ENCODE data around the gene METTL21C. TPM values are rescaled to one million over a fixed set of nuclear protein-coding genes. Genes with fewer than 3 reads are reported as not detected.
A peak's percentile ranks its signal among the peaks of the same experiment; 100 is the strongest.

The METTL21C gene
- total RNA-seq (2014; rRNA removed; shearing (Covaris generic); ENCODE audit: low replicate concordance) = not detected in 2 replicates

DNA sequence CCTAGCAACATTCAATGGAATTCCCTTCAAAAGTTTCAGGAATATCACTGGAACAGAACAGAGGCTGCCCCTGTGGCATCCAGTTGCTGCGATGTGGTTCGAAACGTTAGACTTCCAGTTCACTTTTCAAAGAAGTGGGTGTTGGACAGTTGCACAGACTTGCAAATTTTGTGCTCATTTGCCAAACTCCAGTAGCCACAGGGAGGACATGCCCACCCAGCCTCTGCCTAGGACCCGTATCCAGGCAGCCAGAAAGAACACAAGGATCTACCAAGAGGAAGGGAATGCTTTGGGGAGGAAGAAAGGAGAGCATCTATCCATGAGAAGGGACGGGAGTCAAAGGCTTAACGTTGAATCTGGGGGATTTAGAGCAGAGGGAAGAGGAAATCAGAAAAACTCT is at the start of gene METTL21C:
TSS of gene METTL21C (minus strand) at position 108 of the 400 bp plus-strand sequence. CDS start 546 bp downstream, outside the sequence.
- no peak for DNase-seq
- H3K9me3 ChIP-seq = peaks cover 2% of the 10 kb centered on the region; the same call in 1 of the 2 replicates
- no peaks in the 10 kb centered on the region for H3K36me3 ChIP-seq
- no peaks in the 10 kb centered on the region for H3K27me3 ChIP-seq
- no peak within 1 kb of the TSS for H3K4me3 ChIP-seq

DNA sequence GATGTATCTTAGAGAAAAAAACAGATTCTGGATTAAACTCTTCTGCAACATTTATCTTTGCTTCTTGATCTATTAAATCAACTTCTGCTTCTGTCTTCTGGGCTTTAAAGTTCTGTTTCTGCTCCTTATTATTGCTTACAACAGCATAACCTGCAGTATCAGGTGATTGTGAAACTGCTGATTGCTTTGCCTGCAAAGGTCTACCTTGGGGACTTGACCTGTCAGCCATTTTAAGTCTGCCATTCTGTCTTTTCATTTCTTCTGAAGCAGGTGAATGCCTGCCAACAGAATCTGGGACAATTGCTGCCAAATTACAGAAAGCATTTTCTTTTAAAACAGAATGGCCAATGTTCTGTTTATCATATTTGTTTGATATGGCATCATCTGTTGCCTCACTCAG is 47.7 kb upstream of the METTL21C start:
- H3K36me3 ChIP-seq = no peaks in the 10 kb centered on the region
- H3K9me3 ChIP-seq = peaks cover 9% of the 10 kb centered on the region
- DNase-seq = no peak
- H3K4me3 ChIP-seq = no peak overlapping the region
- peaks cover 15% of the 10 kb centered on the region for H3K27me3 ChIP-seq

DNA sequence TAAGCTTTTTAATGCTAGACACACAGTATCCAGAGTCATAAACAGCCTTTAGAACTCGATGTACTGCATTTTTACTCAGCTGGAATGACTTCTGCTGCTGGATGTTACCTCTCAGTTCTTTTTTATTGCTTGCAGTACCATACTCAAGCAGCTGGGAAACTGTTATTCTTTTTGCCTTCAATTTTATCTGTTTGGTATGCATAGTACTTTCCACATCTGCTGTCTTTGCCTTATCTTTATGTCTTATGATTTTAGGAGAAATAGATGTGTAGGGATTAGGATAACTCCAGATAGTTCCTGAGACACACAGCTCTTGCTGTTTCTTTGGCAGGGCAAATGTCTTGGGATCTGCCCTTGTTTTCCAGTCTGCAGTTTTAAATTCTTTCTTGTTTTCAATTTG is 47.3 kb upstream of the METTL21C start:
- DNase-seq = no peak
- H3K36me3 ChIP-seq = no peaks in the 10 kb centered on the region
- H3K27me3 ChIP-seq = peaks cover 19% of the 10 kb centered on the region
- H3K9me3 ChIP-seq = peaks cover 9% of the 10 kb centered on the region
- H3K4me3 ChIP-seq = no peak overlapping the region

DNA sequence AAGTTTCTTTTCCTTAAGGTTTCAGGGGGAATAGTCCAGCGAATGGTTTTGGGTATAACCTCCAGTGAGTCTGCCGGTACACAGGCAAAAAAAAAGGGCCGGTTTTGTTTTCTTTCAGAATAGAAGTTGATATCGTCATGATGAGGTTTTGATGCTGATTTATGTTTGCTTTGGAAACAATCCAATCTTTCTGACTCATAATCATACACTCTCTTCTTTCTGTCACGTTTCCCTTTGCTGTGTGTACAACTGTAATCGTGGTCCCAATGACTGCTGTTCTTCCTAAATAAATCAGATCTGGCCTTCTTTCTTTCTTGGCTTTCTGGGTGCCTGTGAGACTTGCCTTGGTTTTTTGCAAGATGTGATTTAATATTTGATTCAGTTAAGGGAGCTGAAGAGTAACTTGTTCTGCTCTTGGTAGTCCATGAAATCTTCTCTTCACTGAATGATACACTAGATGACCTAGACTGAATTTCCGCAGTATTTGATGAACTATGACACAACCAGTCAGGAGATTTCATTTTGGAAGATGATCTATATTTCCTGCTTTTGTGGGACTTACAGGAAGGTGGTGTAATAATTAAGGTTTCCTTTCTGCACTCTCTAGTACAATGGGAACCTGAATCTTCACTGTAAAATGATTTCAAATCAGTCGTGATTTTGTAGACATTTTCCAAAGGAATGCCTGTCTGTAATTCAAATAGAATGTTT is 34.9 kb upstream of the METTL21C start:
- DNase-seq = no peak
- H3K9me3 ChIP-seq = no peaks in the 10 kb centered on the region
- H3K27me3 ChIP-seq = no peaks in the 10 kb centered on the region; the same call in 1 of the 2 replicates
- H3K36me3 ChIP-seq = no peaks in the 10 kb centered on the region
- no peak overlapping the region for H3K4me3 ChIP-seq

DNA sequence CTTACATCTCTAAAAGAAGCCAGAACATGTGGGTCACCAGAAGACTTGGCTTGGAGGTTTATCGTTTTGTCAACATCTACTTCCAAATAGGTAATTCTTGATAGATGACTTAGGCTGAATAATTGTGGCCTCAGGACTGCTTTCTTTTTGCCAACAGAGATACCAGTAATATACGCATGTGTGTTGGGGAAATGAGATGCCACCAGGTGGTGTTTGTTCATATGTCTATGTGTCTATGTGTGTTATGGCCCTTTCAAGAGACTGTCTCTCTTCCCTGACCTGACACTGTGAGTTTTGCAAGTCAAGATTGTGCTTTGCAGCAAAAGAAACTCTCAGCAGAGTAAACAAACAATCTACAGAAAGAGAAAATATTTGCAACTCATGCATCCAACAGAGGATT is 31.6 kb upstream of the METTL21C start:
- no peaks in the 10 kb centered on the region for H3K9me3 ChIP-seq
- no peak for DNase-seq
- H3K36me3 ChIP-seq = no peaks in the 10 kb centered on the region
- H3K4me3 ChIP-seq = no peak overlapping the region
- H3K27me3 ChIP-seq = no peaks in the 10 kb centered on the region; the same call in 1 of the 2 replicates

DNA sequence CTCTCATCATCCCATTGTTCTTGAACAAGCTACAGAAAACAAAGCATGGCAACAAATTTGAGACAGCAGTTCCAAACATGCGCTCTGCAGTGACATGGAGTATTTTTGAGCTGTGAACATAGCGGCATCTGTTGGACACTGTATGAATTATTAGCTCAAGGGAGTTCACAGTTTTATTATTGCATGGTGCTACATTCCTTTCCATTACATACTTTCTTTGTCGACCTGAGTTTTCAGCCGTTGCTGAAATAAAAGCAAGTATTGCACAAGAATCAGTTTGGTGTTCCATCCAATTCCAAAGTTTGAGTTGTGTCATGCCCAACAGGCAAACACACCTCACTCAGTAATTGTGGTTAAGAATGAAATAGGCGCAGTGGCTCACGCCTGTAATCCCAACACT is 30.1 kb upstream of the METTL21C start:
- H3K27me3 ChIP-seq = no peaks in the 10 kb centered on the region; the same call in 1 of the 2 replicates
- no peaks in the 10 kb centered on the region for H3K36me3 ChIP-seq
- no peak overlapping the region for H3K4me3 ChIP-seq
- no peaks in the 10 kb centered on the region for H3K9me3 ChIP-seq
- DNase-seq = peak; percentile 3

DNA sequence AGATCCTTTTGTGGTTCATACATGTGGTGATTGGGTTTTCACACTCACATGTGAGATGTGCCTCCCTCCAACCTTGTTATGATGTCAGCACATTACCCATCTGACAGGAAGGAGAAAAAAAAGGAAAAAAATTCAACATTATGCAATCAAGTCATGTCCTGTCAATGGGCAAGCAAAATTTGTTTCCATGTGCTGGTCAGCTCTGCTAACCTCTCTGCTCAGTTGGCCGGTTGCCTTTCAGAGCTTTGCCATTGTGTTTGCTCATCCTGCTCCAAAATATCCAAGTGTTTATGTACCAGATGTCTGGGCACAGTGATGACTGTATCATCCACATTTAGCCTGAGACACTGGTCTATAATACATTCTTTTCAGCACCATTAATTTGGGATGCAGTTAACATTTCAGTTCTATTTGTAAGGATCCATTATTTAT is 27.0 kb upstream of the METTL21C start:
- no peaks in the 10 kb centered on the region for H3K36me3 ChIP-seq
- no peak overlapping the region for H3K4me3 ChIP-seq
- no peaks in the 10 kb centered on the region for H3K9me3 ChIP-seq
- no peaks in the 10 kb centered on the region for H3K27me3 ChIP-seq
- DNase-seq = peak; percentile 86

DNA sequence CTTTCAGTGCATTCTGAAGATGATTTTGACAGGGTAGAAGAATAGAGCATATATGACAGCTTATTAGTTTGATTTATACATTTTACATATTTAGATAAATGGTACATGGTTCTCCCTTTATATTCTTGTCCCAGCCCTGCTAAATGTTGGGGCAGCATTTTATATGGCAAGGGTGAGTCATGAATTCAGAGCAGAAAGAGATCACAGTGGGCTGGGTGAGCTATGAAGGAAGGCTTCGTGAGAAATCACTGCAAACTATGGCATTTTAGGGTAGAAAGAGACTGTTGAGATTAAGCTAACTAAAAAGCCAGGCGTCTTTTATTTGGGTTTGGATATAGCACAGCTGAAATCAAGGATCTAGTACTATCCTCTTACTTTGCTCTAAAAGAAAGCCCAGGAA is 23.9 kb upstream of the METTL21C start:
- DNase-seq = no peak
- Histone ChIP-seq H3K27me3 (no peaks in the 10 kb centered on the region), H3K36me3 (no peaks in the 10 kb centered on the region), H3K4me3 (no peak overlapping the region), H3K9me3 (no peaks in the 10 kb centered on the region)

DNA sequence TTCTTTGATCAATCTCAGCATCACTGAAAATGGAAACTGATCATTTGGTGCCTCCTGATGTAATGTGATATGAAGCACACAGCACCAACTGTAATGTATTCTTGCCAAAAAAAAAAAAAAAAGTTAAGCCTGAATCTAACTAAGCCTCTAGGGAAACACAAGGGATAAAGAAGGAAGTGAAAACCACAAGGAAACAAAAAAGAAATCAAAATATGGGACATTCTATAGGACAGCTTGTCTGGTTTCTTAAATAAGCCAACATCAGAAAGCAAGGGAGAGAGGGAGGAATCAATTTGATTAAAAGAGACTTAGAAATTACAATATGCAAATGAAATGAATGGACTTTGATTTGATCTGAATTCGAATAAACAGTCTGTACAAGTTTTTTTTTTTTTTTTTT is 20.6 kb upstream of the METTL21C start:
- H3K4me3 ChIP-seq = no peak overlapping the region
- no peaks in the 10 kb centered on the region for H3K9me3 ChIP-seq
- no peaks in the 10 kb centered on the region for H3K36me3 ChIP-seq
- DNase-seq = no peak
- H3K27me3 ChIP-seq = no peaks in the 10 kb centered on the region

DNA sequence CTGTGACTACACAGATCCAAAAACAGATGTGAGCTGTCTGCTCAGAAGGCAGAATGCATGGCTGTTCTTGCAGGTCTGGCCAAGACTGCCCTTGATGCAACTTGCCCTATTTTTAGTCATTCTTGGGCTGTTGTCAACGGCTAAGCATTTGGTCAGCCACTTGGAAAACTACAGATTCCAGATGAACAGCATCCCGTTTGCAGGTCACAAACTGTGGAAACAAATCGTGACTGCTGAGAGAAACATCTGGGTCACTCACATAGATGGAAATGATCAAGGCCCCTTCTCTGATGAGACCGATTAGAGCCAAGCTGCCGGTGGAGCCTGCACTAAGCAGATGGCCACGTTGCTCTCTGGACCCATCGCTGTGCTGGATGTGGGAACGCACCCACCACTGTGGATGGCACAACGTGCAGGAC is 15.4 kb upstream of the METTL21C start:
- Histone ChIP-seq H3K36me3 (no peaks in the 10 kb centered on the region), H3K4me3 (no peak overlapping the region), H3K27me3 (no peaks in the 10 kb centered on the region), H3K9me3 (no peaks in the 10 kb centered on the region)
- peak; percentile 26 for DNase-seq

DNA sequence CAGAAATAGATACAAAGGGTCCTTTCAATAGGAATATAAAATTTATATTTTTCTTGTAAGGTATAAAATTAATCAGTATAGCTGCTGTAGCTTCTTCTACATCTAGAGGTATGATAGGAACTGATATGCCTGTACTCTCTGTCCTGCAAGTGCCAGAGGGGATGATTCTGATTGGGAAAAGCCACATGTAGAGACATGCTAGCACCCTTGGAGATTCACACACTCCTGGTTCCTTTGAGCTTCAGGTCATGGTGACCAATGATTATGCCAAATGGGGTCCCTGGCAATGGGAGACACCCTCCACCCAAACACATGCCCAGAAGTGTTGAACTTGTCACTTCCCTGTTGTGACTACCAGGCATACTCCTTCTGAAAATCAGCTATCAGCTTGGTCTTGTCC is 14.7 kb upstream of the METTL21C start:
- Histone ChIP-seq H3K4me3 (no peak overlapping the region), H3K36me3 (no peaks in the 10 kb centered on the region), H3K27me3 (no peaks in the 10 kb centered on the region), H3K9me3 (no peaks in the 10 kb centered on the region)
- no peak for DNase-seq

DNA sequence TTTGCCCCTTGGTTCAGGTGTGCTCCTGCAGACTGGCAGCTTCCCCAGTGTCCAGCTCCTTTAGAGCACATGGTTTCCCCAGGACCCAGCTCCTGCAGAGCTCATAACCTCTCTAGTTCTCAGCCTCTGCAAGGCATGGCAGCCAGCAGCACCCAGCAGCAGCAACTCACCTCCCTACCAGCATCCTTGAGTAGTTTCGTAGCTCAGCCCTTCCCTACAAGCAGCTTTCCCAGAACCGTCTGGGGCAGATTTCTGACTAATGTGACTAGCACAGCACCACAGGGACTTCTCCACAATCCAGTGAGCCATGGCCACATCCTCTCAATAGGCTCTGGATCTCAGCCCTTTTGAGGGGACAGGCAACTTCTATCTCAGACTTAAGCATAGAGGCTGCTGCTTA is 14.1 kb upstream of the METTL21C start:
- H3K27me3 ChIP-seq = no peaks in the 10 kb centered on the region
- no peak overlapping the region for H3K4me3 ChIP-seq
- no peaks in the 10 kb centered on the region for H3K36me3 ChIP-seq
- DNase-seq = no peak
- no peaks in the 10 kb centered on the region for H3K9me3 ChIP-seq

DNA sequence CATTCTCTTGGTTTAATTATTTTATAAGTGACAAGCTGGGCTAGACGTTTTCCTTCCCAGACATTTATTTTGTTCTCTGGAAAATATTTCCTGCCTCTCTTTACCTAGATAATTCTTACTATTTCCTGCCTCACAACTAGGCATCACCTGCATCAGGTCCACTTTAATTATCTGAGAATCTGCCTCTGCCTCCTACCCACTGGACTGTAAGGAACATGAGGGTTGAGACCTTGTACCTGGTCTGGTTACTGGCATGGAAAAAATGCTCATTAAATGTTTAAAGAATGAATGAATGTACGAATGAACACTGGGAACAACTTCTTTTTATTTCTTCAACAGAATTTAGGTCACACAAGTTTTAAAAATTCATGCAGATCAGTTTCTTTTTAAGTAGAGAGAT is 13.4 kb upstream of the METTL21C start:
- no peak overlapping the region for H3K4me3 ChIP-seq
- DNase-seq = no peak

DNA sequence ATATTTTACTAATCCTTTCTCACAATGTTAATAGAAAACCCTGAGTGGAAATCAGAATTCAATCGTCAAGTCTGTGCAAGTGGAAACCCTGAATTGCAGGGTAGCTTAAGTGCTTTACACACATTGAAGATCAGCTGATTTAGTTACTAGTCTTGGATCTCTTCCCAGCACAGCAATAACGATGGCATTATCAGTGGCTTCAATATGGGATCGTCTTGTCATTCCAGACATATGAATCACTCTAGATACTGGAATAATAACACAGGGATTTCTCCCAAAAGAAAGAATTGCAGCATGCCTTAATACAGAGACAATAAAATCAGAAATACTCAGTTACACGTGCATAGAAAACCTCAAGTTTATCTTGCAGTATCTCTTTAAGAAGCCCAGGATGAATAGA is 12.6 kb upstream of the METTL21C start:
- peak; percentile 14 for DNase-seq
- H3K9me3 ChIP-seq = no peaks in the 10 kb centered on the region
- no peaks in the 10 kb centered on the region for H3K36me3 ChIP-seq
- H3K4me3 ChIP-seq = no peak overlapping the region
- no peaks in the 10 kb centered on the region for H3K27me3 ChIP-seq

More for the DNA sequence above, 13.4 kb upstream of the METTL21C start:
- H3K27me3 ChIP-seq = no peaks in the 10 kb centered on the region
- H3K9me3 ChIP-seq = no peaks in the 10 kb centered on the region
- H3K36me3 ChIP-seq = no peaks in the 10 kb centered on the region

DNA sequence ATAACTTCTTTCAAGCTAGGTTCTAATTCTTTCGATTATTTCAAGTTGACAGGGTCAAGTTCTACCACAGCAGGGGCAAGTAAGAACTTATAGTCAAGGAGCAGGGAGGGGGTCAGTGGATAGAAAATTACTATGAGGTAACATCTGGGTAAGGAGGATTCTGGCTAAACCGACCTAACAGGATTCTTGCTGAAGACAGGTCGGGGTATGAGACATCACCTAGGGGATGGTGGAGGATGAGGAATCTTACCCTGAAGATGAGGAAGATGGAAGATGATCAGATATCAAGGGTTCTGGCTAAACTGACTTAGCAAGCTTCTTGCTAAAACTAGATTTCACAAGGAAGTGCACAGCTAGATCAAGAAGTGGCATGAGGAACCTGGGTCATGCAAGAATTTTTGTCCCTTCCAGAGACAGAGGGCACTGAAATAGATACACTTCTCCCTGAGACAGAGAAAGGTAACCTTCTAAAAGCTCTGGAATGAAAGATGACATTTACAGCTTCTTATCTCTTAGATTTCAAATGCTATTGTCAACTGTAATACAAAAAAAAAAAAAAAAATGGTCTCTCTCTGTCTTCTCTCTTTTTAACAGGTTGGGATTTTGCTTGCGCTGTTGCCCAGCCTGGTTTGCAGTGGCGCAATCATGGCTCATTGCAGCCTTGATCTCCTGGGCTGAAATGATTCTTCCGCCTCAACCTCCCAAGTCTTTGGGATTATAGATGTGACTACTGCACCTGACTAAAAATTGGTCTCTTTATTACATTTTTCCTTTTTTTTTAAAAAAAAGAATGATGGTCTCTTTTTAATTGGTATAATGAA is 9.6 kb upstream of the METTL21C start:
- Histone ChIP-seq H3K36me3 (no peaks in the 10 kb centered on the region), H3K9me3 (no peaks in the 10 kb centered on the region), H3K27me3 (no peaks in the 10 kb centered on the region), H3K4me3 (no peak overlapping the region)
- DNase-seq = no peak

DNA sequence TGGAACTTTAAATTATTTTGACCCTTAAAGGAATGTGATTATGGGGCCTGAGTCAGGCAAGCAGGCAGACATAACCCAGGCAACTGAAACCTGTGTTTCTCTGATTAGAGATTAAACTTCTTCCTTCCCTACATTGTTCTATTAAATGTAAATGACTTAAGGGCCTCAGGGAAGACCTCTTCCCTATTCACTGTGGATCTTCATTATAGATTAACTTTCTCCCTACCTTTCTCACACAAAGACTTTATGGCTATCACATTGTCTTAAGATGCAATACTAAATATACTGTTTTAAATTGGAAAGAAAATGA is 8.8 kb upstream of the METTL21C start:
- Histone ChIP-seq H3K36me3 (no peaks in the 10 kb centered on the region), H3K27me3 (no peaks in the 10 kb centered on the region), H3K9me3 (peaks cover under 1% of the 10 kb centered on the region; the same call in 1 of the 2 replicates), H3K4me3 (no peak overlapping the region)
- no peak for DNase-seq

DNA sequence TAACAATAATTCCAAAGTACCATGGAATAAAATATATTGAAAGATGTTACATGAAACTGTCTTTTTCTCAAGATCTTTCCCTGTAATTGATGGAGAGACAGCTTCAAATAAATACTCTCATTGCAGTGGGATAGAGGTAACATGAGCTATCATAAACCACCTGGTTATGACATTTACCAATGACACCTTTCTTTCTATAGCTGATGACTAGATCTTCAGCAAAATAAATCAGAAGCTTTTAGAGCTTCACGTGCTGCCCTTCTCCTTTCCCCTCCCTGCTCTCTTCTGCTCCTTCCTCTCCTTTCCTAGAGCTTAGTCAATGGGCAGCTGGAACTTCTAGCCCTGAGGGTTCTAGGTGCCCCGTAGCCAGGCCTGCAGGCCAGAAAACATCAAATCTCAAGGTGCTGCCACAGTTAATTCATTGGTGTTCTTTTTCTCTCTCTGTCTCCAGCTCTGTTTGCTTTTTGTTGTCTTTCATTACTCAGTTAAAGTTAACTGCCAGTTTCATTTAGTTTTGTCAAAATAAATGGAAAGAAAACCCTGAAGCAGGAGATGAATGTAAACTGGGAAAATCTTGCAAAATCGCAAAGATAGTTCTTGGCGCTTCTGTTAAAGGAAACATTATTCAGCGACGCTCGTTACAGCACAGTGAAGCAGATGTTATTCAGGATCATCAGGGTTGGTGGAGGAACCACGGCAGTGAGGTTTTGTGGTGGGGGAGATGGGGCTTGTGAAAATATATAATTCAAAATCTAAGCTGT is 8.3 kb upstream of the METTL21C start:
- no peak for DNase-seq
- Histone ChIP-seq H3K9me3 (peaks cover 2% of the 10 kb centered on the region; the same call in 1 of the 2 replicates), H3K36me3 (no peaks in the 10 kb centered on the region), H3K4me3 (no peak overlapping the region), H3K27me3 (no peaks in the 10 kb centered on the region)

All from MG63 (cell line).